Stimulated activated CD8-positive, alpha-beta memory T cell treated with anti-CD3 and anti-CD28 coated beads, Interleukin-2, amount 100 ng/mL, for 48 hours (primary cell): ENCODE data around the gene C2CD4D.
"Not testable (repeated sequence)": the region's sequence is repeated elsewhere in the genome, so short reads cannot be mapped to it uniquely, and the experiment has no call there.

Experiments
- DNase-seq, 2 donors: peaks; one replicate each; pipeline ENCODE4 v3.0.0-alpha.2; 2020; ENCODE audit warnings: low read depth in 2 of 2

Gene C2CD4D

GRCh38 chr1:151839457-151840403 is at the start of gene C2CD4D:
TSS of gene C2CD4D (minus strand) at chr1:151839820. CDS start at chr1:151838989, 831 bp downstream.
- DNase-seq: peak; percentile 58 to 63

GRCh38 chr1:151888972-151889570 is 49.5 kb upstream of the C2CD4D start:
- DNase-seq: no peak

GRCh38 chr1:151887028-151887427 is 47.4 kb upstream of the C2CD4D start:
- DNase-seq: no peak

- no peak for DNase-seq
These were observed 45.9 kb upstream of the C2CD4D start for GRCh38 chr1:151885479-151885878.

GRCh38 chr1:151884879-151885278 is 45.3 kb upstream of the C2CD4D start:
- not testable (repeated sequence) for DNase-seq

- not testable (repeated sequence) for DNase-seq
These were observed 44.8 kb upstream of the C2CD4D start for GRCh38 chr1:151884445-151884844.

- DNase-seq: not testable (repeated sequence)
These were observed 44.3 kb upstream of the C2CD4D start for GRCh38 chr1:151883898-151884297.

GRCh38 chr1:151882918-151883317 is 43.3 kb upstream of the C2CD4D start:
- not testable (repeated sequence) for DNase-seq

- no peak for DNase-seq
These were observed 42.8 kb upstream of the C2CD4D start for GRCh38 chr1:151882466-151882865.

- no peak for DNase-seq
These were observed 41.9 kb upstream of the C2CD4D start for GRCh38 chr1:151881479-151881878.

GRCh38 chr1:151875419-151876097 is 35.9 kb upstream of the C2CD4D start:
- DNase-seq: no peak

GRCh38 chr1:151872776-151873175 is 33.2 kb upstream of the C2CD4D start:
- not testable (repeated sequence) for DNase-seq

GRCh38 chr1:151871284-151872030 is 31.8 kb upstream of the C2CD4D start:
- DNase-seq: no peak

- no peak for DNase-seq
These were observed 28.9 kb upstream of the C2CD4D start for GRCh38 chr1:151868486-151868885.

GRCh38 chr1:151867765-151868411 is 28.3 kb upstream of the C2CD4D start:
- DNase-seq: no peak

GRCh38 chr1:151867321-151867720 is 27.7 kb upstream of the C2CD4D start:
- no peak for DNase-seq

GRCh38 chr1:151864411-151864810 is 24.8 kb upstream of the C2CD4D start:
- DNase-seq: no peak

- no peak for DNase-seq
These were observed 23.0 kb upstream of the C2CD4D start for GRCh38 chr1:151862604-151863003.

GRCh38 chr1:151860504-151861187 is 21.0 kb upstream of the C2CD4D start:
- DNase-seq: no peak

- DNase-seq: no peak
These were observed 20.3 kb upstream of the C2CD4D start for GRCh38 chr1:151859891-151860293.
